Stimulated activated CD8-positive, alpha-beta memory T cell treated with anti-CD3 and anti-CD28 coated beads, Interleukin-4, amount 100 ng/mL, for 24 hours (primary cell): ENCODE measurements around the gene TASOR.
A peak's percentile ranks its signal among the peaks of the same experiment; 100 is the strongest.

ENCODE experiments used
- DNase-seq: peaks from one replicate; pipeline ENCODE4 v3.0.0-alpha.2; 2020; ENCODE audit warnings: low read depth

TASOR gene

GRCh38 chr3:56688191-56688590 is 5.1 kb upstream of the TASOR start:
- no peak for DNase-seq

DNA sequence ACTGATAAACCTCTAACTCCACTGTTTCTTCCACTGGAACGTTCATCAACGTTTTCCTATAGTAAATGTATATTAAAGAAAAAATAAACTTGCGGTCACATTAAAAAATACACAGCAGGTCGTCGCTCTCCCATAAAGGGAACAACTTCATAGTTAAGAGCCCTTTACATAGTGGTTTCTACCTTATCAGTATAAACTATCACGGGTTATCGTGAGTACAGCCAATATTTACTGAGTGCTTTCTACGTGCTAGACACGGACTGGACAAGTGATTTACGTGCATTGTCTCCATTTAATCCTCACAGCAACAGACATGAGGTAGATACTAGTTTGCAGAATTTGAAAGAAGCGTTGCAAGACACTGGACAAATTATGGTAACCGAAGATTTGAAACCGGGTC is 964 bp upstream of the TASOR start:
- no peak for DNase-seq

GRCh38 chr3:56682462-56683121 is 473 bp downstream of the TASOR start:
- peak; percentile 57 for DNase-seq

DNA sequence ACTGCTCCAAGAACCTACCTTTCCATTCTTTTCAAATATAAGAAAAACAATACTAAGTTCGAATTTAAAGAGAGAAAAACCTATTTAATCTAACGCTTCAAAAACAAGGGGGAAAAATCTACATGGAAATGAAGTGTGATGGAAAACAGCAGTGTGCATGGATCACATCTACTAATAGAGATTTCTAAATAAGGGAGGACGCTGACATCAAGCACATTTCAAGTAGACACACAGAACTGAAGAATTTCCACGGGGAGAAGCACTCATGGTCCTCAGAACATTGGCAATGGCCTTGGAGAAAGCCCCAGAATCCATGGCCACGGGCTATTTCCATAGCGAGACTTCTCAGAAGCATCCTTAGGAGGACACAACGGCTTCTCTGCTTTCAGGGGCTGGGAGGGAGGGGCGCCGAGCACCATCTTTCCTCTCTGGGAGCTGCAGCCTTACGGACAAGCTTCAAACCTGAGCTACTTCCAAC is 1.0 kb downstream of the TASOR start:
- no peak for DNase-seq

- no peak for DNase-seq
These were observed 2.9 kb downstream of the TASOR start for GRCh38 chr3:56680054-56680580.

GRCh38 chr3:56677286-56677685 is 5.8 kb downstream of the TASOR start:
- DNase-seq: no peak

- DNase-seq: no peak
These were observed 9.1 kb downstream of the TASOR start for GRCh38 chr3:56673781-56674457.

DNA sequence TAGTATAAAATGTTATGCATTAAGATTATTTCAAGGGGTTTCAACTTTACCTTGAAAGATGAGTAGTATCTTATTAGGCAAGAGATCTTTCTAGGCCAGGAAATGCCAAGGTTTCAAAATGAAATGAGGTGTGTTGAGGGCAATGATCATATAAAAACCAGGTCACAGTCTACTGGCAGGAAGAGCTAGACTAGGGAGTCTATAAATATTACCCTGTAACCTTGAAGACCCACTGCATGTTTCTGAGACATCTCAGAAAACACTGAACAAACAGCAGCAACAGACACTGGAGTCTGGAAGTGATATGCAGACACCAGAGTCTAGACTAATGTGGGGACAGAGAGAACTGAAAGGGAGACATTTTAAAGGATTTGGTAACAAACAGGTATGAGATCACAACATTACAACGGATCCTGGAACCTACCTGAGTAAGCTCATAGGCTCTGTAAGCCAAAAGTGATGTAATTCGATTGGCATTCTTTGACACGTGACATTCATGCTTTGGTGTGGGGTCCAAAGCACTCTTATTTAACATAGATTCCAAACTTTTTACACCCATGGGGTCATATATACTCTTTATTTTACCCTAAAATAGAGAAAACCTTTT is 15.0 kb downstream of the TASOR start:
- DNase-seq: no peak

DNA sequence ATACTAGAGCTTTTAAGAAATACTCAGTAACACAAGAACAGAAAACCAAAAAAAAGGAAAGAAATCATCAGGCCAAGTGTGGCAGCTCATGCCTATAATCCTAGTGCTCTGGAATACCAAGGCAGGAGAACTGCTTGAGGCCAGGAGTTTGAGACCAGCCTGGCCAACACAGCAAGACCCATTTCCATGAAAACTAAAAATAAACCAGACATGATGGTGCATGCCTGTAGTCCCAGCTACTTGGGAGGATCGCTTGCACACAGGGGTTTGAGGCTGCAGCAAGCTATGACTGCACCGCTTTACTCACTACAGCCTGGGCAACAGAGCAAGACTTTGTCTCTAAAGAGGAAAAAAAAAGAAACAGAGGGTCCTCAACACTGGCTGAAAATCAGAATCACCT is 18.2 kb downstream of the TASOR start:
- DNase-seq: no peak

DNA sequence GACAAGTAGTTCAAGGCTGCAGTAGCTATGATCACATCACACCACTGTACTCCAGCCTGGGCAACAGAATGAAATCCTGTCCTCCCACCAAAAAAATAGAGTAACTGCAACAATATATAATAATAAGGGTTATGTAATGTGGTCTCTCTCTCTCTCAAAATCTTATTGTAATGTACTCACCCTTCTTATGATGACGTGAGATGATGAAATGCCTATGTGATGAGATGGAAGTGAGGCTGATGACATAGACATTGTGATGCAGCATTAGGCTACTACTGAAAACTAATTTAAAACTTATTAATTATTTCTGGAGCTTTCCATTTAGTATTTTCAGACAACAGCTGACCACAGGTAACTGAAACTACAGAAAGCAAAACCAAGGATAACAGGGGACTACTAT is 27.4 kb downstream of the TASOR start:
- no peak for DNase-seq

DNA sequence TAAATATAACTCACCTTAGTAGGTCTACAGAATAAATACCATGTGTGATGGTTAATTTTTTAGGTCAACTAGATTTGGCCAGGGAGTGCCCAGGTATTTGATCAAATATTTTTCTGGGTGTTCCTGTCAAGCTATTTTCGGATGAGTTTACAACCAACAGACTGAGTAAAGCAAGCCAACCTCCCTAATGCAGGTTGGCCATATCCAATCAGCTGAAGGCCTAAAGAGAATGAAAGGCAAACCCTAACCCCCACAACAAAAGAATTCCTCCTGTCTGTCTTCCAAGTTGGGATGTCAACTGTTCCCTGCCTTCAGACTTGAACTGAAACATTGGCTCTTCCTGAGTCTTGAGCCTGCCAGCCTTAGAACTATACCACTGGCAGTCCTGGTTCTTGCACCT is 28.6 kb downstream of the TASOR start:
- DNase-seq: no peak

- no peak for DNase-seq
These were observed 37.7 kb downstream of the TASOR start for GRCh38 chr3:56645407-56645806.

GRCh38 chr3:56633602-56634535 is 49.2 kb downstream of the TASOR start:
- no peak for DNase-seq
